ENCODE measurements around the gene GFRAL. TPM values are rescaled to one million over a fixed set of nuclear protein-coding genes. Genes with fewer than 3 reads are reported as not detected.

The GFRAL gene
- total RNA-seq, 1 experiment from 2014 or later, result not detected

- Histone ChIP-seq H3K4me3 (no peak overlapping the region), H3K4me1 (replicated peaks) (no peaks in the 10 kb centered on the region), H3K27me3 (replicated peaks) (no peaks in the 10 kb centered on the region), H3K36me3 (no peaks in the 10 kb centered on the region), H3K9me3 (replicated peaks) (no peaks in the 10 kb centered on the region), H3K27ac (no peak overlapping the region)
- no peak for DNase-seq (ENCODE audit: low read depth in 1 of 2, low spot score in 2 of 2)
Measured at GRCh38 chr6:55447891-55448290, 120.6 kb downstream of the GFRAL start.

- no peaks in the 10 kb centered on the region for H3K36me3 ChIP-seq
- no peak overlapping the region for H3K4me3 ChIP-seq
- DNase-seq (ENCODE audit: low read depth in 1 of 2, low spot score in 2 of 2), result no peak
- H3K4me1 ChIP-seq (replicated peaks), result no peaks in the 10 kb centered on the region
- no peak overlapping the region for H3K27ac ChIP-seq
- no peaks in the 10 kb centered on the region for H3K9me3 ChIP-seq (replicated peaks)
- no peaks in the 10 kb centered on the region for H3K27me3 ChIP-seq (replicated peaks)
Measured at GRCh38 chr6:55448451-55448850, 121.2 kb downstream of the GFRAL start.

GRCh38 chr6:55449225-55449624, 122.0 kb downstream of the GFRAL start:
- no peaks in the 10 kb centered on the region for H3K36me3 ChIP-seq
- no peak overlapping the region for H3K4me3 ChIP-seq
- no peak for DNase-seq (ENCODE audit: low read depth in 1 of 2, low spot score in 2 of 2)
- no peaks in the 10 kb centered on the region for H3K27me3 ChIP-seq (replicated peaks)
- no peaks in the 10 kb centered on the region for H3K4me1 ChIP-seq (replicated peaks)
- H3K27ac ChIP-seq, result no peak overlapping the region
- H3K9me3 ChIP-seq (replicated peaks), result no peaks in the 10 kb centered on the region

GRCh38 chr6:55450005-55450404, 122.7 kb downstream of the GFRAL start:
- Histone ChIP-seq H3K36me3 (no peaks in the 10 kb centered on the region), H3K27me3 (replicated peaks) (no peaks in the 10 kb centered on the region), H3K4me3 (no peak overlapping the region), H3K27ac (no peak overlapping the region), H3K4me1 (replicated peaks) (no peaks in the 10 kb centered on the region), H3K9me3 (replicated peaks) (no peaks in the 10 kb centered on the region)
- no peak for DNase-seq (ENCODE audit: low read depth in 1 of 2, low spot score in 2 of 2)

Other genes with a start within 250 kb of the GFRAL start
- not detected in 2 replicates for gene HCRTR2, start 153.0 kb upstream of the GFRAL start, total RNA-seq (2014; rRNA removed; shearing (Covaris generic))

Measured in SJSA1 (cell line).